Erythroblast (primary cell): ENCODE data around the gene MYL12B.
"Not testable (repeated sequence)": the region's sequence is repeated elsewhere in the genome, so short reads cannot be mapped to it uniquely, and the experiment has no call there.

ENCODE experiments used
- GATA1 ChIP-seq: IDR thresholded peaks from 2 replicates; pipeline ENCODE4 v1.6.1; 2011; ENCODE audit warnings: low read depth, mild to moderate bottlenecking, control low read depth, low read length, moderate library complexity
- POLR2A ChIP-seq: IDR thresholded peaks from 2 replicates; pipeline ENCODE4 v1.6.1; 2011; ENCODE audit warnings: mild to moderate bottlenecking, low read length

GRCh38 chr18:3277643-3278213, 15.8 kb downstream of the MYL12B start:
- TF ChIP-seq POLR2A, GATA1: not testable (repeated sequence)
